ENCODE measurements around the gene OLIG3. TPM values are rescaled to one million over a fixed set of nuclear protein-coding genes. Genes with fewer than 3 reads are reported as not detected.

The OLIG3 gene
- total RNA-seq, 4 donors from 2014 or later: 0.29 TPM; not detected in 3

DNA sequence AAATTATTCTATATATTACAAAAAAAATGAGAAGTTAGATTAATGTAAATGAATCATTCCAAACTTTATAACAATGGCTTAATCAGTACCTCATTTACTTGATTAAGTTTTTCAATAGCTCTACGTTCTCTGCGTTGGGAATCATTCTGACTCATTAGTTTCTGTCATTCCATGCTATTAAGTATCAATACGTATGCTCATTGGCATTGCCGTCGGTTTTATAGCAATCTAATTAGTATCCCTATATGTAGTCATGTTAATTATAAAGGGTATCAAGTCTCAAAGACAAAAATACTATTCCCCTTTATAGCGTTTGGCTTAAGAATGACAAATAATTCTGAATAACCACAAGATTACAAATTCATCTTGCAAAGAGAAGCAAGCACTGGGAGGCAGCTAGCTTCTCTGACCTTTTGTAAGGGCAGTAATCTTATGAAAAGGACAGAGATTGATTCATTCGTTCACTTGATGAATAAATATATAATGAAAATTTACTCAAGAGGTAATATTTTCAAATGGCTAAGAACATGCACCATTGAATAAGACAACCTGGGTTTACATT, 41.8 kb downstream of the OLIG3 start:
- 66% methylated on average over 7 of the region's 7 CpGs for WGBS
- TF ChIP-seq CTCF (IDR thresholded peaks at IDR 0.05): no peak

GRCh38 chr6:137443901-137444300, 50.3 kb downstream of the OLIG3 start:
- WGBS: 63% methylated on average over 1 of the region's 1 CpG
- no peaks in the 10 kb centered on the region for H3K36me3 ChIP-seq
- DNase-seq (ENCODE audit: low spot score in 2 of 2): no peak
- H3K27ac ChIP-seq: no peak overlapping the region
- no peak for TF ChIP-seq CTCF (IDR thresholded peaks at IDR 0.05)
- TF ChIP-seq POLR2A (IDR thresholded peaks at IDR 0.05): no peak
- no peak for TF ChIP-seq POLR2AphosphoS5 (IDR thresholded peaks at IDR 0.05)
- TF ChIP-seq EP300 (IDR thresholded peaks at IDR 0.05): no peak
- no peaks in the 10 kb centered on the region for H3K9me3 ChIP-seq
- H3K4me1 ChIP-seq: no peaks in the 10 kb centered on the region
- peaks cover 4% of the 10 kb centered on the region for H3K27me3 ChIP-seq
- H3K4me3 ChIP-seq: no peak overlapping the region

More for the DNA sequence above, 41.8 kb downstream of the OLIG3 start:
- no peaks in the 10 kb centered on the region for H3K9me3 ChIP-seq
- H3K4me3 ChIP-seq: no peak overlapping the region
- H3K36me3 ChIP-seq: no peaks in the 10 kb centered on the region
- DNase-seq (ENCODE audit: low spot score in 2 of 2): no peak
- H3K4me1 ChIP-seq: peaks cover 6% of the 10 kb centered on the region
- no peaks in the 10 kb centered on the region for H3K27me3 ChIP-seq
- no peak overlapping the region for H3K27ac ChIP-seq
